Measurements from ENCODE around the gene TNRC6C.

TNRC6C gene, protein sequence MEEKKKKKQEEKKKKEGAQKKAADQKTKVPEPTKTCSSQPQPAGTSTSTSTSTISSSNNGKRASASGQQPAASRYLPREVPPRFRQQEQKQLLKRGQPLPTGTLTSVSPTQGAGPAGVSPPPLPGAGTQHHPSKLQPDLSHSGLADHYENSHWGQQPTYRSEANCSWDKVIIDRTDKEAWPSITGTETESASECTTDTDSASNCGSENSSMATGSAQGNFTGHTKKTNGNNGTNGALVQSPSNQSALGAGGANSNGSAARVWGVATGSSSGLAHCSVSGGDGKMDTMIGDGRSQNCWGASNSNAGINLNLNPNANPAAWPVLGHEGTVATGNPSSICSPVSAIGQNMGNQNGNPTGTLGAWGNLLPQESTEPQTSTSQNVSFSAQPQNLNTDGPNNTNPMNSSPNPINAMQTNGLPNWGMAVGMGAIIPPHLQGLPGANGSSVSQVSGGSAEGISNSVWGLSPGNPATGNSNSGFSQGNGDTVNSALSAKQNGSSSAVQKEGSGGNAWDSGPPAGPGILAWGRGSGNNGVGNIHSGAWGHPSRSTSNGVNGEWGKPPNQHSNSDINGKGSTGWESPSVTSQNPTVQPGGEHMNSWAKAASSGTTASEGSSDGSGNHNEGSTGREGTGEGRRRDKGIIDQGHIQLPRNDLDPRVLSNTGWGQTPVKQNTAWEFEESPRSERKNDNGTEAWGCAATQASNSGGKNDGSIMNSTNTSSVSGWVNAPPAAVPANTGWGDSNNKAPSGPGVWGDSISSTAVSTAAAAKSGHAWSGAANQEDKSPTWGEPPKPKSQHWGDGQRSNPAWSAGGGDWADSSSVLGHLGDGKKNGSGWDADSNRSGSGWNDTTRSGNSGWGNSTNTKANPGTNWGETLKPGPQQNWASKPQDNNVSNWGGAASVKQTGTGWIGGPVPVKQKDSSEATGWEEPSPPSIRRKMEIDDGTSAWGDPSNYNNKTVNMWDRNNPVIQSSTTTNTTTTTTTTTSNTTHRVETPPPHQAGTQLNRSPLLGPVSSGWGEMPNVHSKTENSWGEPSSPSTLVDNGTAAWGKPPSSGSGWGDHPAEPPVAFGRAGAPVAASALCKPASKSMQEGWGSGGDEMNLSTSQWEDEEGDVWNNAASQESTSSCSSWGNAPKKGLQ (N-terminal part only)

DNA sequence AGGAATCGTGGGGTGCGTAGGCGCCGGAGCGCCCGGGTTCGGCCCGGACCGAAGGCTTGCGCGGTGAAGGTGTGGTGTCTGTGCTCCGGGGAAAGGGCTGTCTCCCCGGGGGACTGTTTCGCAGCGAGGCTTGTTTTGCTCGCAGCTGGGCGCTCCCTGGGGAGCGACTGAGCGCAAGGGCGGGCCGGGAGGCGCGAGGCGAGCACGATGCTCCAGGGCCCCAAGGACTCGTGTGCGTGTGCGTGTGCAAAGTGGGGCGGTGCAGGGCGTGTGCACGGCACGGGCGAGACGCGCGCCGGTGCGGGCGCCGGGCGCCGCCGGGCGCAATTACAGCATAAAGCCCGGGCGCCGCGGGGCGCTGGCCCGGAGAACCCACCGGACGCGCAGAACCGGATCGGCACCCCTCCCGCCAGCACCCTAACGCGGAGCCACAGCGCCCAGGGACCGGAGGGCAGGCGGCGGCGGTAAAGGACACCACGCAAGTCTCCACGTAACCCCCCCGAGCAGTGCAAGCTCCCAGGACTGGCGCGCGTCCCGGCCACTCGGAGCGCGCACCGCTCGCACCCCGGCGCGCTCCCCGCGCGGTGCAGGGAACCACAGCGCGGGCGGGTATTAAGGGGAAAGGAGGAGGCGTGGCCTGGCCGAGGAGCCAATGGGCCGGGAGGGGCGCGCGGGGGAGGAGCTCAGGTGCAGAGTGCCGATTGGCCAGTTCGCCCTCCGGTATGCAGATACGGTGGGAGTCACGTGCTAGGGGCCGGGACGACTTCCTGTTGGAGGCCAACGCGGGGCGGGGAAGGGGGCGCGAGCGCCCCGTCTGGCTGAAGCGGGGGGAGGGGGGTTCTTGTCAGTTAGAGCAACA is at the start of gene TNRC6C:
TSS of gene TNRC6C (plus strand) at position 847 of the 859 bp plus-strand sequence. CDS start 45,504 bp downstream, outside the sequence.
- peak; percentile 98 to 100 (median 99) for DNase-seq

DNA sequence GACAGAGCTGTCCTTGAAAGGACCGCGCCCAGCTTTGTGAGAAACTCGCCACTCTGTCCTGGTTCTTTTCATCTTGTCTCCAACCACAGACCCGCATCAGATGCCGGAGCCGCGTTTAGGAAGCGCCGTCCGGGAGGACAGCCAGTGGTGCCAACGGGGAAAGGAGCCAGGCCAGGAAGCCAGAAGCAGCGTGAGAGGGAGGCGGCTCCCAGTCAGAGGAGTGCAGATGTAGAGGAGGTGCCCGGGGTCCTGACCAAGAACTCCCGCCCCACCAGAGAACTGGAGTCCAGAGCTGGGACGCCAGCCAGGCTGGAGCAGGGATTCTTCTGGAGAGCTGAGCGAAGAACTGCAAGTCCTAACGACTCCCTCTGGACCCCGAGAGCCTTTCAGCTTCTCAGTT is 49.3 kb upstream of the TNRC6C start:
- no peak for DNase-seq

DNA sequence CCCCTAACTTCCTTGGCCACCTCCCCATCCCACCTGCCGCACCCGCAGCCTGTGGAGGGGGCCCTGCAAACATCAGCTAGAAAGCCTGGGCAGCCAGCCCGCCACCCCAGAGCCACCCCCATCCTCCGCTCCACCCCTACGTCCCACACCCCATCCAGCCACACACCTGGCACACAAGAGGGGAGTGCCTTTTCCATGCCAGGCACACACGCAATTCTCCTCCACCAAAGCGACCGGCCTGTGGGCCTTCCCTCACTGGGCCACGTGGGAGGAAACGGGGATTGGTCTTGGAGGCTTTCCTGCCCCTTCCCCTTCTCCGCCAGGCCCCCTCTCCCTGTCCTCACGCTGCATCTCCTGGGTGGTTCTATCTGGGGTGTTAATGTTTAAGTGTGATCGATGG is 48.7 kb upstream of the TNRC6C start:
- DNase-seq = no peak

DNA sequence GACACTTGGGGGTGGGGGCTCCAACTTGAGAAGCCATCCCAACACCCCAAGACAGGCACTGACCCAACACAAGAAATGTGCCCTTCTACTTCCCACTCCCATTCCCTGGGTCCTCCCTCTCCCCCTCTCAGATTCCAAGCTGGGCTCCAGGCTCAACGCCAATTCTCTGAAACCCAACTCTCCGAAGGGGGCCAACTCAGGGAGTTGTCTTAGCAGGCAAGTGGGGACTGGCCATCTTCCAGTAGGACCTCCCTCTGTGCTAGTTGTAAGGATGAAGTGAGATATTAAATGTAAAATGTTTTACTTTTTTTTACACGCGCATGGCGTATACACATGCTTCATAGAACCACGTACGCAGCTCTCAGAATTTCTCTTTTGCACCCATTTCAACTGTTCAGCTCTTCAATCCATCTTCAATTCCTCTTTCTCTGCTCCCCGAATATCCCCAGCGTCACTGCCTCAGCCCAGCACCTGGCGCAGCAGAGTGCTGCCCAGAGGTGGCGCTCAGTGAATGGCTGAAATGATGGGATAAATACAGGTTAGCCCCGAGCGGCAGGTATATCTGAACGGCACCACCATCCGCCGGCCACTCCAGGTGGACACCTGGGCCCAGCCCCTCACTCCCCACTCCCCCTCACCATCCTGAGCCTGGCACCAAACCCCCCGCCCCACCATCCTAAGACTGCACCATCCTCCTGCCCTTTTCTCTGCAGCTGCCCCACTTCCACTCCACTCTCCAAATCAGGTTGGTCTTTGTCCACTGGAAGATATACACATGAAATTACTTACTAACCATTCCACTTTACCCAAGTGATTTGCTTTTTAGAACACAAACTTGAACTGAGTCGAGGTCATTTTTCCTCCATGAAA is 43.9 kb upstream of the TNRC6C start:
- no peak for DNase-seq

DNA sequence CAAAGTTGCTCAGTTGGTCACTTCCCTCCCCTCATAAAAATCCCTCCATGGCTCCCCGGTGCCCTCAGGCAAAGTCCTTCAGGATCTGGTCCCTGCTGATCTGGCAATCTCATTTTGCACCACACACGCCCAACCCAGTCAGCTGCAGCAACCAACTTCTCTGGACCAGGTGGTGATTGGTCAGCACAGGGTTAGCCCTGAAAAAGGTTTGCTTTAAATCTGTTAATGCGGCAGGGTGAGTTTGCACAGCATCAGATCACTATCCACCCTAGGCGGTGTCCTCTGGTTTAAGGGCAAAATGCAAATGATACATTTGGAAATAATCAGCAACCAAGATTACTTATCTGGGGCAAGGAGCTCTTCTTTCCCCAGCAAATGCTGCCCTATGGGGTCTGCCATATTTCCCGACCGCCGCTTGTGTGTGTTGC is 42.9 kb upstream of the TNRC6C start:
- DNase-seq = no peak

DNA sequence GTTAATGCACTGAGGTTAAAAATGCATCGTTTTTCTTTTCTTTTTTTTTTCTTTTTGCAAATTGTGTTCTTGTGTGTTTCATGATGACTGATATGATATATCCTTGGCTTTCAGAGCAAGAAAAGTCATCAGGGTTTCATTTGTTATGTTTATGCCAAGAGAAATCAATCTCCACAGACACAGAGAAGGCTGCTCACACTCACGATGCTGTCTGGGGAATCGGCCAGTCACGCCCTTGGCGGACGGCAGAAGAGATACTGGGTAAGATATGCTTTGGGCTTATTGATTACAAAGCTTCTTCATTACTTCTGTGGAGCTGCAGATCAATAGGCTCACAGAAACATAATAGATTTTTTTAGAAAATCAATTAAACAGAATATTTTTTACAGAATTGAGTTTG is 42.2 kb upstream of the TNRC6C start:
- DNase-seq = no peak

DNA sequence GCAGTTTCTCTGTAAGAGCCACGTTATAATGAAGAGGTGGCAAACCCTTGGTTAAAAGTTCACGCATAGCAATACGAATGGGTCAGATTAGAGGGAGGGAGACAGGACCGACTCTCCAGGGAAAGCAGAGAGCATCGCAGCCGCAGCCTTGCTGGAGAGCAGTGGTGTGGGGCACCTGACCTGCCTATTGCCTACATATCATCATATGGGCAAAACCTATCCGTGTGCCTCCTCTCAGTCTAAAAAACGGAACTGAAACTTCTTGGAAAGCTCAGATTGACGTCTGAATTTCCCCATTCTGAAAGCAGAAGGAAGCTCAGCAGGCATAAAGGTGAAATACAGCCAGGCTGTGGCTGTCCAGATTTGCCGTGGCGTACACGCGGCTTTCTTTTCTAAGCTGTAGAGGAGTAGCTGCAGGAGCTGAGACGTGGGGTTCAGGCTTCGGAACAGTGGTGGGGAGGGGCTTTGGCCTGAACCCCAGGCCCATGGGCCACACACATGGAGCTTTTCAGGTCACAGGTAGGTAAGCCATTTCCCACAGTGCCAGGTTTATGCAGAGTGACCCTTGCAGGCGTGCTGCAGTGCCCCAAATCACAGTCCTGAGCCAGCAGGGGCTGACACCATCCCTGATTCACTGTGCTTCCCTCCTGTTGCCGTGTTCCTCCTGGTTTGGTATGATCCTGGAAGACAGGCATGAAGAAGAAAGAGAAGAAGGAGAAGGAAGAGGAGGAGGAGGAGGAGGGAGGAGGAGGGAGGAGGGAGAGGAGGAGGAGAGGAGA is 41.6 kb upstream of the TNRC6C start:
- no peak for DNase-seq

DNA sequence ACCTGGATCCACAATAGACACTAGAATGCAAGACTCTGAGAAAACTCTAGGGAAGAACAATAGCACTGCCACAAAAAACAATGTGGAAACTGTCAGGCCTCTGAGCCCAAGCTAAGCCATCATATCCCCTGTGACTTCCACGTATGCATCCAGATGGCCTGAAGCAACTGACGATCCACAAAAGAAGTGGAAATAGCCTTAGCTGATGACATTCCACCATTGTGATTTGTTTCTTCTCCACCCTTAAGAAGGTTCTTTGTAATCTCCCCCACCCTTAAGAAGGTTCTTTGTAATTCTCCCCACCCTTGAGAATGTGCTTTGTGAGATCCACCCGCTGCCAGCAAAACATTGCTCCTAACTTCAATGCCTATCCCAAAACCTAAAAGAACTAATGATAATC is 39.2 kb upstream of the TNRC6C start:
- DNase-seq = no peak

DNA sequence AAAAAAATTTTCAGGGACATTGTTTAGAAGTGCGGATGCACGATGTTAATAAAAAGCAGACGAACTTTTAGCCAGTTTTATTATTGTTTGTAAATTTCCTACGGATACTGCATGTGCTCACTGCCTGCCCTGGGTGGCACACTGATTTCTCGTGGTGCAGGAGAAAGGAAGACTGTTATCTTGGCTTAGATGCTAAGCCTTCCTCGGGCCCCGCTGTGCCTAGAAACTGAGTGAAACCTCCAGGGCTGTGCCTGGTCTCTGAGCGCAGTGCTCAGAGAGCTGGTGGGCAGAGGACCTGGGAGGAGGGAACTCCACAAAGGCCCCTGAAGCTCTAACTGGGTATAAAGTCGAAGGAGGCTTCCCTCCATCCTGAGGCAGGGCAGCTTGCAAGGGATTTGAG is 35.4 kb upstream of the TNRC6C start:
- DNase-seq = no peak

DNA sequence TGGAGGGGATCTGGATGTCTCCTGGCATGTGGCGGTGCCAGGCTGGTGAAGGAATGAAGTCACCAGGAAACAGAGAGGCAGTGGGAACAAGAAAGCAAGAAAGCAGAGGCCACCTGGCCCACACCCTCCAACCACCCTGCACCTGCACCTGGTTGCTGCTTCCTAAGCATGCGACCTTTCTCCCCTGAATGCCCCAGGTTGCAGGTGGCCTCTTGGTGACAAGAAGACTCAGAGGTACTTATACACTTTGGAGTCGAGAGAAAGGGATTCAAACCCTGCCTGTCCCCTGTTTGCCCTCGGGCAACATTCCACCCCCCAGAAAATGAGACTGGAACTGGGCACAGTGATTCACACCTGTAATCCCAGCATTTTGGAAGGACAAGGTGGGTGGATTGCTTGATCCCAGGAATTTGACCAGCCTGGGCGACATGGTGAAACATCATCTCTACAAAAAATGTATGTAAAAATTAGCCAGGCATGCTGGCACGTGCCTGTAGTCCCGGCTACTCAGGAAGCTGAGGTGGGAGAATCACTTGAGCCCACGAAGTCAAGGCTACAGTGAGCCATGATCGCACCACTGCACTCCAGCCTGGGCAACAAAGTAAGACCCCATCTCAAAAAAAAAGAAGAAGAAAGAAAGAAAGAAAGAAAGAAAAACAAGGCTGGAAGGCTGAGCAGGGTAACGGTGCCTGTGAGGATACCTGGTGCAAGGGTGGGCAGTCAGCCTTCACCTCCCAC is 34.6 kb upstream of the TNRC6C start:
- DNase-seq = no peak

DNA sequence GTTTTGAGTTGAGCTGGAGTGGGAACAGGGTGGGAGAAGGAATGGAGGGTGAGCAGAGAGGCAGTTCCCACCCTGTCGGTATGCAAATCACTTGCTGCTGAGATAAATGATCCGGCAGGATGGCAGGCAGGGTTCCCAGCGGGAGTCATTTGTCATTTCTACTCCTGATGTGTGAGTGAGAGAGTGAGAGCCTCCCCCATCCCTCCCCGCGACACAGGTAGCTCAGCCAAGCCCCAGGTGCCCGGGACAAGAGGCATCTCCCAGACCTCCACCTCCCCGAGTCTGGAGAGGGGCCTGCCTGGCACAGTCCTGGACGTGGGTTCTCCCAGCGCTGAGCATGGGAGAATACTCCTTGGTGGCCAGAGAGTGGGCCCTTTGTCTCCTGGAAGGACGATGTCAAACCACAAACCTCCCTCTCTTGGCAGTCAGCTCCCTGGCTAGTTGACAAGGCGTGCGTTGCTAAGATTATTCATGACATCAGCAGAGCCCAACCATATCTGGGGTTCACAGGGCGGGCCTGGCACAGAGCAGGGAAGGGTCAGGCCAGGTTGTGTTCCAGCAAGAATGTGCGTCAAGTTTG is 33.7 kb upstream of the TNRC6C start:
- DNase-seq = no peak

DNA sequence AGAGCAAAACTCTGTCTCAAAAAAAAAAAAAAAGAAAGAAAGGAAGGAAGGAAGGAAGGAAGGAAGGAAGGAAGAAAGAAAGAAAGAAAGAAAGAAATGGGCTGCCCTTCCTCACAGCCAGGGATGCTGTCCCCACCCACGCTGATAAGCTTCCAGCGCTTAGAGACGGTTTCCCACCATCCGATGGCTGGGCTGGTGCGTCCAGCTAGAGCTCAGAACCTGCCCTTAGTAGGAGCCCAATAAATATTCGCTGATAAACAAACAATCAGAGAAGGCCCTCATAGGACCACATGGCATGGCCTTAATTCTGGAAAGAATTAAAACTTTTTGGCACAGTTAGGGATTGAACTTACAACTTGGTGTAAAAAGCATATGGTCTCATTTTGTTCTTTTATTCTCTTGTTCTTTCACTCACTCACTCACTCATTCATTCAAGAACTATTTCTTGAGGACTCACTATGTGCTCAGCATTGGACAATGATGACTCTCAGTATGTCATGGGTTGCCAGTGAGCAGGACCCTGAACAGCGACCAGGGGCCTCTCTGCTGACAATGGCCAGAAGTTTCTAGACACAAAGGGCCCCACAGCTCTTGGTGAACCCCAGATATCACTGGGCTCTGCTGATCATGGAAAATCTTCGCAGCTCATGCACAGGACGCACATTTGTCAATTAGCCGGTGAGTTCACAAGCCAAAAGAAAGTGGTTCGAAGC is 32.5 kb upstream of the TNRC6C start:
- no peak for DNase-seq

DNA sequence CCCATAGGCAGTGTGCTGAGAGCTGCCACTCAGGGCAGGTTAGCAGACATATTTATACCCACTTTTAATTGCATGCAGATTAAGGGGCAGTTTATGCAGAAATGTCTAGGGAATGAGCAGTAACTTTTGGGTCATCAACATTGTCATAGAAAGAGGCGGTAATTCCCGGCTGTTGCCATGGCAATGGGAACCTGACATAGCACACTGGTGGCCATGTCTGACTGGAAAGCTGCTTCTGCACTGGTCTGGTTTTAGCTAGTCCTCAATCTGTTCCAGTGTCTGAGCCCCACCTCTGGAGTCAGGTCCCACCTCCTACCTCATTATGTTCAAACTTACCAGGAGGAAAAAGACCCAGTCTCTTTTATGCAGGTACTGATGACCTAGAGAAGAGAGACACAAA is 31.5 kb upstream of the TNRC6C start:
- no peak for DNase-seq

DNA sequence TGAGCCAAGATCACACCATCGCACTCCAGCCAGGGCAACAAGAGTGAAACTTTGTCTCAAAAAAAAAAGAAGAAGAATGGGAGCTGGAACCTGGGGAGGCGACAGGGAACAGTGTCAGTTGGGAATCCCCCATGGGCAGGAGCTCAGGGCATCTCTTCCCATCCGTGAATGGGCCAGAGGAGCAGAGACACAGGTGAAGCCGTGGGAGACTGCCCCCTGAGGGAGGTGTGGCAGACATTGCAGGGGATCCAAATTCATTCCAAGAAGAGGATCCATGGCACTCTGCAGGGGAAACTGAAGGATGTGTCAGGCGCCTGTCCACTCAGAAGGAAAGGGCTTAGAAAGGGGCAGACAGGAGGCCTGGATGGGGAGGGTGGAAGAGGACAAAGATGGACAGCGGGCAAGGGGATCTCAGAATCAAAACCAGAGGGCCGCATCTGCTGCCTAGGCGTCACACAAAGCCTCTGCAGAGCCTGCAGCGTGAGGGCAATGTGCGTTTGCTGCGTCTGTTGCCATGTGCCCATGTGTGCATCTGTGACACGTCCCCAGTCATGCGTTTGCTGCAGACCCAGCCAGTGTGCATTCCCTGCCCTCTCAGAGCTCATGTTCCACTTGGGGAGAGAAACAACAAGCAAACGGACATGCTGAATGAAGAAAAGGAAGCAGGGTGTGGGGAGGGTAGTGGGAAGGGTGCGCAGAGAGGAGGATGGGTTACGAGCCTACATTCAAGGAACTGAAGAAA is 30.6 kb upstream of the TNRC6C start:
- no peak for DNase-seq

DNA sequence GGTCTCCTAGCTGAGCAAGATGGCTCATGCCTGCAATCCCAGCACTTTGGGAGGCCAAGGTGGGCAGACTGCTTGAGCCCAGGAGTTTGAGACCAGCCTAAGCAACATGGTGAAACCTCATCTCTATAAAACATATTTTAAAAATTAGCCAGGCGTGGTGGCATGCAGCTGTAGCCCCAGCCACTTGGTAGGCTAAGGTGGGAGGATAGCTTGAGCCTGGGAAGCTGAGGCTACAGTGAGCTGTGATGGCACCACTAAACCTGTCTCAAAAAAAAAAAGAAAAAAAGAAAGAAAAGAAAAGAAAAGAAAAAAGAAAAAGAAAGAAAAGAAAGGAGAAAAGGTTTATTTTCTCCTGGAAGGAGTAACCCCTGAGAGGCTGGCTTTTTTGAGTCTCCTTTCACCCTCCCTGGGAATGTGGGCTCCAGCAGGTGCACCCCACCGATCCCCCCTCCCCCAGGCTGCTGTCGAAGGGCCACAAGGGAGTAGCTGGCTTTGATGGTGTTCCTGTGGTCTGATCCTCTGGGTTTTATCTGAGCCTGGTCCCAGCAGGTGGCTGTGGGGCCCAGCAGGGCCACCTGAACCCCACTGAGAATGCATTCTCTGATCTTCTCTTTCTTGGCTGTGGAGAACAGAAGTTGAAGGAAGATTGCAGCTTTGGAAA is 29.9 kb upstream of the TNRC6C start:
- no peak for DNase-seq

DNA sequence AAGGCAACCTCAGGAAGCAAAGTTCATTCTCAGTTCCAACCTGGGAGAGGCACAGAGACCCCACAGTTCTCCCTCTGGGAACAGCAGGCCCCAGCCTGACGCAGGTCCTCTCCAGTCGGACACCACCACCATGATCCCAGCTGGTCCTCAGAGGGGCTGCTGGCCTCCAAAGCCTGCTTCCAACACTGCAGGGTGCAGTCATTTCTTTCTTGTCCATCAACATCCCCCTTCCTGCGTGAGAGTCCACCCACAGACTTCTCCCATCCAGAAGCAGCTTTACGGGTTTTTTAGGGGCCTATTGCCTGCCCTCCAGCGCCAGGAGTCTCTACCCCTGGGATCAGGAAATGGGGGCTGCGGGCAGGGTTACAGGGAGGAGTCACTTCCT is 29.3 kb upstream of the TNRC6C start:
- no peak for DNase-seq

DNA sequence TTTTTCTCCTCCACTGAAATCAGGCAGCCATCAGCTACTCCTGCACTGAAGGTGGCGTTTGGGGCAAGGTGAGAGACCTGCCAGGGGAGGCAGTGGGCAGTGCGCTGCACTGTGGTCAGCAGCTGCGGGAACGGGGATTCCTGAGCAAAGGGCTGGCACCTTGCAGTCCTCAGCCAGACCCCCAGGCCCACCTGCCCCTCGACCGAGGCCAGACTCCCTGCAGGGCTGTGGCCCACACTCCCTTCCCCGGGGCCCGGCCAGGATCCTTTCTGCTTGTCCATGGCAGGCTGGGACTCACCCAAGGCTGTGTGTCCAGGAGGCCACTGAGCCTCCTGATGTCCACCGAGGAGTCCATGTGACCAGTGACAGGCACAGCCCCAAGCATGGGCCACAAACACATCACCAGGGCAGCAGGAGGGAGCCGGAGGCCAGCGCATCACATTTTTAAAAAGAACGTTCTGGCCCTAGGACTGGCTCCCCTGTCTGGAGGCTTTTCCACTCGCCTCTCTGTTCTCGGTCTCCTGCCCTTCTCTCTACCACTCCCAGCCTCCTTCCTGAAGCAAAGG is 28.5 kb upstream of the TNRC6C start:
- DNase-seq = no peak
